Fibroblast of lung (primary cell): ENCODE data around the gene MAGI2. TPM values are rescaled to one million over a fixed set of nuclear protein-coding genes. Genes with fewer than 3 reads are reported as not detected.
"Not testable (repeated sequence)": the region's sequence is repeated elsewhere in the genome, so short reads cannot be mapped to it uniquely, and the experiment has no call there.

Experiments
- DNase-seq, 2 donors: peaks; one replicate each; pipeline versions ENCODE4 v3.0.0 to v3.0.0-alpha.2; 2010; ENCODE audit warnings: low read depth in 2 of 2
- H2AFZ ChIP-seq: 2 replicates; pipeline ENCODE4 v1.5.1; 2012; ENCODE audit warnings: low read length, control low read depth, inconsistent platforms
- H3K27ac ChIP-seq: 2 replicates; pipeline ENCODE4 v1.5.1; 2011; ENCODE audit warnings: low read length, control low read depth; ENCODE audit not compliant: insufficient read depth
- H3K27me3 ChIP-seq: 2 replicates; pipeline ENCODE4 v1.5.1; 2011; ENCODE audit warnings: mild to moderate bottlenecking, low read length; ENCODE audit not compliant: control insufficient read depth, insufficient read depth
- H3K36me3 ChIP-seq: 2 replicates; pipeline ENCODE4 v1.5.1; 2011; ENCODE audit warnings: low read length; ENCODE audit not compliant: control insufficient read depth, insufficient read depth
- H3K4me1 ChIP-seq: 2 replicates; pipeline ENCODE4 v1.5.1; 2011; ENCODE audit warnings: low read length; ENCODE audit not compliant: control insufficient read depth, insufficient read depth; ENCODE audit errors: extremely low read depth
- H3K4me2 ChIP-seq: 2 replicates; pipeline ENCODE4 v1.5.1; 2011; ENCODE audit warnings: low read length, control low read depth; ENCODE audit not compliant: insufficient read depth; ENCODE audit errors: extremely low read depth
- H3K4me3 ChIP-seq, 4 experiments: fragments of 200-600 bp in 1 of 4; sonication (generic) in 1 of 4; replicated peaks in 1 of 4; 2 replicates each; pipeline ENCODE4 v1.5.1; 2011 to 2016; ENCODE audit warnings: low read length in 4 of 4, low read depth in 3 of 4, mild to moderate bottlenecking in 3 of 4, control low read depth in 2 of 4, inconsistent platforms in 1 of 4, mixed read lengths in 1 of 4; ENCODE audit not compliant: insufficient read depth in 1 of 4; ENCODE audit errors: control extremely low read depth in 1 of 4
- H3K79me2 ChIP-seq: 2 replicates; pipeline ENCODE4 v1.5.1; 2012; ENCODE audit warnings: mild to moderate bottlenecking, low read length, inconsistent platforms; ENCODE audit not compliant: control insufficient read depth, insufficient read depth
- H3K9ac ChIP-seq: 2 replicates; pipeline ENCODE4 v1.5.1; 2011; ENCODE audit warnings: mild to moderate bottlenecking, low read length, control low read depth; ENCODE audit not compliant: insufficient read depth
- H3K9me3 ChIP-seq: 2 replicates; pipeline ENCODE4 v1.5.1; 2012; ENCODE audit warnings: low read depth, low read length; ENCODE audit not compliant: control insufficient read depth, insufficient read depth
- H4K20me1 ChIP-seq: 2 replicates; pipeline ENCODE4 v1.5.1; 2011; ENCODE audit warnings: low read length; ENCODE audit not compliant: control insufficient read depth, insufficient read depth; ENCODE audit errors: extremely low read depth
- CTCF ChIP-seq, 2 donors: IDR thresholded peaks in 1 of 2; conservative IDR thresholded peaks in 1 of 2; 1 replicate in 1 of 2; 2 replicates in 1 of 2; pipeline ENCODE4 v1.5.1; 2011 to 2012; ENCODE audit warnings: low read length in 2 of 2, control low read depth in 1 of 2, inconsistent platforms in 1 of 2, low read depth in 1 of 2, mild to moderate bottlenecking in 1 of 2
- EZH2 ChIP-seq: IDR thresholded peaks from 2 replicates; pipeline ENCODE4 v1.5.1; 2012; ENCODE audit warnings: low read length, control low read depth, mild to moderate bottlenecking; ENCODE audit errors: missing control alignments
- polyA plus RNA-seq, 2 donors: library from polyadenylated mRNA; depleted of rRNA in 1 of 2; stranded (reverse) in 1 of 2; unstranded in 1 of 2; fragments of >200 nt; gene quantifications; 2 replicates each; pipeline ENCODE4 v1.2.1, GENCODE V29; 2011 to 2012; ENCODE audit warnings: missing spikeins in 1 of 2
- total RNA-seq: library from RNA; depleted of rRNA; stranded (reverse); fragments of >200 nt; gene quantifications from 2 replicates; pipeline ENCODE4 v1.2.1, GENCODE V29; 2014

Gene MAGI2
- total and polyA plus RNA-seq, 2 donors (not counting 1 experiment from before 2014, with no cell fraction given): 1.8 to 17.0 TPM

- no peaks in the 10 kb centered on the region for H3K4me1 ChIP-seq
- no peaks in the 10 kb centered on the region for H3K9me3 ChIP-seq
- no peak for DNase-seq
- H3K79me2 ChIP-seq: no peaks in the 10 kb centered on the region
- no peaks in the 10 kb centered on the region for H3K36me3 ChIP-seq
- H3K27ac ChIP-seq: no peak overlapping the region
- H3K27me3 ChIP-seq: no peaks in the 10 kb centered on the region
- H3K4me3 ChIP-seq: no peak overlapping the region
- no peaks in the 10 kb centered on the region for H4K20me1 ChIP-seq
- no peak overlapping the region for H3K9ac ChIP-seq
- no peak overlapping the region for H2AFZ ChIP-seq
- no peak overlapping the region for H3K4me2 ChIP-seq
- TF ChIP-seq CTCF (conservative IDR thresholded peaks at IDR 0.05 in 1 of 2, IDR thresholded peaks at IDR 0.05 in 1 of 2; ENCODE audit: low read depth in 1 of 2, low read length in 2 of 2) (no peak), EZH2 (no peak)
Observed at GRCh38 chr7:78516450-78516849, 937.0 kb downstream of the MAGI2 start.

- H2AFZ ChIP-seq: no peak overlapping the region
- H3K27ac ChIP-seq: no peak overlapping the region
Observed at GRCh38 chr7:78514634-78515033, 938.8 kb downstream of the MAGI2 start.

GRCh38 chr7:78510580-78511188 lies 942.8 kb downstream of the MAGI2 start:
- H3K4me1 ChIP-seq: no peaks in the 10 kb centered on the region
- DNase-seq: peak; percentile 41 to 71
- H3K4me2 ChIP-seq: no peak overlapping the region
- H3K4me3 ChIP-seq: no peak overlapping the region
- no peaks in the 10 kb centered on the region for H4K20me1 ChIP-seq
- no peak overlapping the region for H2AFZ ChIP-seq
- no peaks in the 10 kb centered on the region for H3K27me3 ChIP-seq
- no peak overlapping the region for H3K27ac ChIP-seq
- H3K79me2 ChIP-seq: no peaks in the 10 kb centered on the region
- no peak for TF ChIP-seq EZH2
- peak; percentile 93 to 97 for TF ChIP-seq CTCF (conservative IDR thresholded peaks at IDR 0.05 in 1 of 2, IDR thresholded peaks at IDR 0.05 in 1 of 2; ENCODE audit: low read depth in 1 of 2, low read length in 2 of 2)
- no peaks in the 10 kb centered on the region for H3K9me3 ChIP-seq
- no peak overlapping the region for H3K9ac ChIP-seq
- no peaks in the 10 kb centered on the region for H3K36me3 ChIP-seq

More at GRCh38 chr7:78514634-78515033, 938.8 kb downstream of the MAGI2 start:
- Histone ChIP-seq H4K20me1 (no peaks in the 10 kb centered on the region), H3K4me3 (no peak overlapping the region), H3K27me3 (no peaks in the 10 kb centered on the region), H3K4me2 (no peak overlapping the region), H3K9ac (no peak overlapping the region), H3K79me2 (no peaks in the 10 kb centered on the region), H3K4me1 (no peaks in the 10 kb centered on the region), H3K36me3 (no peaks in the 10 kb centered on the region), H3K9me3 (no peaks in the 10 kb centered on the region)
- no peak for DNase-seq
- TF ChIP-seq EZH2 (no peak), CTCF (conservative IDR thresholded peaks at IDR 0.05 in 1 of 2, IDR thresholded peaks at IDR 0.05 in 1 of 2; ENCODE audit: low read depth in 1 of 2, low read length in 2 of 2) (no peak)

GRCh38 chr7:78503301-78503700 lies 950.2 kb downstream of the MAGI2 start:
- not testable (repeated sequence) for H3K27me3 ChIP-seq, H2AFZ ChIP-seq, H3K9ac ChIP-seq, H3K27ac ChIP-seq, H3K4me1 ChIP-seq, H3K79me2 ChIP-seq, DNase-seq, H3K36me3 ChIP-seq, H3K4me3 ChIP-seq, H3K4me2 ChIP-seq, H3K9me3 ChIP-seq, H4K20me1 ChIP-seq
